Psoas muscle (tissue), 8 donors: ENCODE results near the gene LAMA3. TPM values are rescaled to one million over a fixed set of nuclear protein-coding genes. Genes with fewer than 3 reads are reported as not detected.

ENCODE experiments used
- ATAC-seq, 4 donors: fragments of 200-7000 bp; cut with Tn5 transposase; one replicate each; pipeline ENCODE4 v1.9.1; 2020; ENCODE audit warnings: moderate library complexity in 3 of 4, mild to moderate bottlenecking in 2 of 4
- DNase-seq, 2 donors: peaks; one replicate each; pipeline ENCODE4 v3.0.0-alpha.2; 2020
- H3K27ac ChIP-seq: fragments of 200-600 bp; one replicate; pipeline ENCODE4 v1.8.0; 2022
- H3K27me3 ChIP-seq, 3 donors: fragments of 200-600 bp in 1 of 3; one replicate each; pipeline versions ENCODE4 v1.6.1 to v1.8.0; 2013 to 2022; ENCODE audit warnings: low read length in 2 of 3, mild to moderate bottlenecking in 2 of 3, moderate library complexity in 1 of 3; ENCODE audit not compliant: insufficient read depth in 3 of 3
- H3K36me3 ChIP-seq, 2 donors: fragments of 200-600 bp in 1 of 2; one replicate each; pipeline versions ENCODE4 v1.6.1 to v1.8.0; 2013 to 2022; ENCODE audit warnings: low read depth in 1 of 2, mild to moderate bottlenecking in 1 of 2, moderate library complexity in 1 of 2; ENCODE audit not compliant: insufficient read depth in 1 of 2
- H3K4me1 ChIP-seq: fragments of 200-600 bp; one replicate; pipeline ENCODE4 v1.8.0; 2022
- H3K4me3 ChIP-seq: fragments of 200-600 bp; one replicate; pipeline ENCODE4 v1.8.0; 2022; ENCODE audit warnings: mild to moderate bottlenecking
- H3K9me3 ChIP-seq: fragments of 200-600 bp; one replicate; pipeline ENCODE4 v1.8.0; 2022
- CTCF ChIP-seq: fragments of 200-600 bp; IDR thresholded peaks from one replicate; pipeline ENCODE4 v1.8.0; 2022; ENCODE audit warnings: antibody characterized with exemption
- WGBS, 3 donors: extraction: QIAGEN DNeasy Blood & Tissue Kit; methylation state at CpG; one replicate each; pipeline versions ENCODE4 v1.1.6 to v1.1.7; 2013; 5-methylcytosine and 5-hydroxymethylcytosine counted together
- intact Hi-C, 2 donors: fragments of 100-400 bp; cut with DNase I; formaldehyde crosslinking; loops; one replicate each; pipeline versions ENCODE4 v1.11.0 to v1.14.2; 2022
- polyA plus RNA-seq, 3 donors: library from polyadenylated mRNA; stranded (reverse); fragments of 200-250 nt; gene quantifications; one replicate each; pipeline ENCODE4 v1.2.3, GENCODE V29; 2013
- total RNA-seq, 4 donors: library from RNA; stranded (reverse); fragmentation: NEBNext Ultra II Directional in 2 of 4; extraction: Animal tissue kit (Norgen Biotek cat#: 25700) in 2 of 4; gene quantifications; one replicate each; pipeline versions ENCODE4 v1.2.1 to v1.2.4, GENCODE V29; 2021 to 2023
- donor health status: healthy with polysubstance abuse.
- donor health status: DM: no; HTN: no; CAD: no; lungs with moderate emphysema.
- donor health status: Bipolar disorder and iron deficiency.
- donor health status: healthy.
- donor health status: DM: yes; HTN: yes; CAD: no.
- donor health status: DM: no; HTN: no; CAD: no.
- donor health status: DM: no; HTN: no; CAD: no.
- donor health status: DM: yes; HTN: yes; CAD: no.

Gene LAMA3
- total and polyA plus RNA-seq, 7 donors = 0.49 to 4.2 (median 1.8) TPM

DNA sequence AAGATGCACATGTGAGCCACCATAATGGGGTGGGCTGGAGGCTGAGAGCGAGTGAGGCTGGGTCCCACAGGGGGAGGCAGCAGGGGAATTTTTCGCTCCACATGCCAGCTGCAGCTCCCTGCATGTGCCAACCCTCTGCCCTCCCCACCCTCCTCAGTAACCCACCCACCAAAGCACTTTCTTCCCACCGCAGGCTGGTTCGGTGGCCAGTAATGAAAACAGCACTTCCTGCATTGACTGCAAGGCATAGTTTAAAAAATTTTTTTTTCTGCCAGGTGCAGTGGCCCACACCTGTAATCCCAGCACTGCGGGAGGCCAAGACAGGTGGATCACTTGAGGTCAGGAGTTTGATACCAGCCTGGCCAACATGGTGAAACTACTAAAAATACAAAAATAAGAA, 177.8 kb downstream of the LAMA3 start:
- Histone ChIP-seq H3K4me3 (no peak overlapping the region), H3K36me3 (no peaks in the 10 kb centered on the region), H3K9me3 (no peaks in the 10 kb centered on the region), H3K4me1 (no peaks in the 10 kb centered on the region), H3K27me3 (no peaks in the 10 kb centered on the region), H3K27ac (no peak overlapping the region)
- no peak for TF ChIP-seq CTCF
- intact Hi-C loops = no loop called here
- WGBS, 3 donors = 78 to 86% (median 83%) methylated on average over 5 of the region's 5 CpGs
- DNase-seq (no peak), ATAC-seq (no peak)

DNA sequence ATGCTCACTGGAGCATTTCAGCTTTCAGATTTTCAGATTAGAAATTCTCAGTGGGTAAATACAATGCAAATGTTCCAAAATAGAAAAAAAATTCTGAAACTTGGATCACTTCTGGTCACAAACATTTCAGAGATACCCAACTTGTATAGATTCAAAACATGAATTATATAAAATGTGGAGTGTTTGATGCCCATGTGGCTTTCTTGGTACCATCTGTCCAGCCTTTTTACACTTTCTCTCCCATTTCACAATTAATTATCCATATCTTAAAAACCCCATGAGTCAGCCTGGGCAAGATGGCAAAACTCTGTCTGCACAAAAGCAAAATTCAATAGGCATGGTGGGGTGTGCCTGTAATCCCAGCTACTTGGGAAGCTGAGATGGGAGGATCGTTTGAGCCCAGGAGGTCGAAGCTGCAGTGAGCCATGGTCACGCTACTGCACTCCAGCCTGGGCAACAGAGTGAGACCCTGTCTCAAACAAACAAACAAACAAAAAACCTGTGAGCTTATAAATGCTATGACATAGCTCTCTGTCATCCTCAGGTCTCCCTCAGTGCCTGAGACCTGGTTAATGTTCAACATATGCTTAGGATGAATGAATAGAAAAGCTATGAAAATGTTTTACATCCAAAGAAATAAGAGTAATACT, 179.0 kb downstream of the LAMA3 start:
- Histone ChIP-seq H3K27ac (no peak overlapping the region), H3K27me3 (no peaks in the 10 kb centered on the region), H3K36me3 (no peaks in the 10 kb centered on the region), H3K9me3 (no peaks in the 10 kb centered on the region), H3K4me3 (no peak overlapping the region), H3K4me1 (no peaks in the 10 kb centered on the region)
- ATAC-seq = no peak
- TF ChIP-seq CTCF = no peak
- 63 to 70% (median 63%) methylated on average over 3 of the region's 3 CpGs for WGBS, 3 donors
- no peak for DNase-seq
- intact Hi-C loops = no loop called here

- H3K9me3 ChIP-seq = no peaks in the 10 kb centered on the region
- H3K27ac ChIP-seq = no peak overlapping the region
- ATAC-seq = no peak
- WGBS, 3 donors = 78 to 82% (median 78%) methylated on average over 6 of the region's 6 CpGs
- no peaks in the 10 kb centered on the region for H3K36me3 ChIP-seq
- intact Hi-C loops = no loop called here
- TF ChIP-seq CTCF = no peak
- no peaks in the 10 kb centered on the region for H3K27me3 ChIP-seq
- H3K4me1 ChIP-seq = no peaks in the 10 kb centered on the region
- no peak overlapping the region for H3K4me3 ChIP-seq
- no peak for DNase-seq
Observed at GRCh38 chr18:23870676-23871380, 181.6 kb downstream of the LAMA3 start.

GRCh38 chr18:23871410-23871809, 182.2 kb downstream of the LAMA3 start:
- H3K4me3 ChIP-seq = no peak overlapping the region
- TF ChIP-seq CTCF = no peak
- H3K9me3 ChIP-seq = no peaks in the 10 kb centered on the region
- WGBS, 3 donors = 59 to 67% (median 60%) methylated on average over 7 of the region's 7 CpGs
- no peak overlapping the region for H3K27ac ChIP-seq
- DNase-seq = no peak
- H3K27me3 ChIP-seq = no peaks in the 10 kb centered on the region
- no peaks in the 10 kb centered on the region for H3K4me1 ChIP-seq
- H3K36me3 ChIP-seq = no peaks in the 10 kb centered on the region
- no peak for ATAC-seq
- intact Hi-C loops = no loop called here
